HG03108 (cell line): ENCODE data around the gene UGCG.
A peak's percentile ranks its signal among the peaks of the same experiment; 100 is the strongest.
"Not testable (repeated sequence)": the region's sequence is repeated elsewhere in the genome, so short reads cannot be mapped to it uniquely, and the experiment has no call there.

Experiments
- ATAC-seq: cut with Tn5 transposase; IDR thresholded peaks from one replicate; pipeline ENCODE4 v1.9.1; 2021; ENCODE audit warnings: moderate library complexity; ENCODE audit not compliant: unreplicated experiment

Gene UGCG

DNA sequence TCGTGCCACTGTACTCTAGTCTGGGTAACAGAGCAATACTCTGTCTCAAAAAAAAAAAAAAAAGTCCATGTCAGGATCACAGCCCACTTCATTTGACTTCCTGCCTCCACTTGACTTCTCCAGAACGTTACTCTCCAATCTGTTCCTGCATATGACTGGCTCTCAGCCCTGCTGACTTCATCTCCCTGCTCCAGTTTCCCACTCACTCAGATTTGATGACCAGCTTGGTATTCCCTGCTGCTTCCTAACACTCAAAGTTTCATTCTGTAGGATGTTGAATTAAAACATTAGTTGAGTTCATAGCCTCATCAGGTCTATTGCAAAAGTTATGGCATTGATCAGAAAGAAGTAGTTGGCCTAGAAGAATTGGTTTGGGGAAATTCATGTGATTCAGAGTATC, 52.3 kb downstream of the UGCG start:
- no peak for ATAC-seq

DNA sequence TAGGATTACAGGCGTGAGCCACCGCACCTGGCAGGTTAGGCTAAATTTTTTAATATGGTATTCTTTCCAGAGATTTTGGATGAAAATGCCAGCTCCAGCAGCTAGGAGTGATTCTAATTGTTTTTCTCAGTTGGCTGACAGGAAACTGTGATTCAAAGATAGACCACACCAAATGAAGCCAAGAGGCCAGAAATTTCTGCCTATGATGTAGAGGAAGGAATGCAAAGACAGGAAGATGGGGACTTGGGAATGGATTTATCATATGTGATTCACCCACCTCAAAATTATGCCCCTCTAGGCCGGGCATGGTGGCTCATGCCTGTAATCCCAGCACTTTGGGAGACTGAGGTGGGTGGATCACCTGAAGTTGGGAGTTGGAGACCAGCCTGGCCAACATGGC, 53.3 kb downstream of the UGCG start:
- ATAC-seq: no peak

DNA sequence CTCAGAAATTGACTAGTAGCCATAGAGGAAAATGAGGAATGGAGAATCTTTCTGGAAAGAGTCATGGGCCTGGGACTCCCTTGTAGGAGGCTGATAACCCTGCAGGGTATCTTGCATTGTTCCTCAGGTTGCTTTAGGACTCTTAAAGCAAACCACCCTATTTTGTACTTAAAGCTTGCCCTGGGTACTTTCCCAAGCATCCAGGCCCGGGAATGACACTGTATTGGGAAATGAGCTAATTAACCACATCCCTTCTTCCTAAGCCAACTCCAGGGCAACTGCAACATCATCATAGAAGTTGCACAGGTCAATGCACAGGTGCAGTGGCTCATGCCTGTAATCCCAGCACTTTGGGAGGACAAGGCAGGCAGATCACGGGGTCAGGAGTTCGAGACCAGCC, 55.9 kb downstream of the UGCG start:
- ATAC-seq: no peak

- ATAC-seq: no peak
Observed at GRCh38 chr9:111953444-111953843, 56.8 kb downstream of the UGCG start.

DNA sequence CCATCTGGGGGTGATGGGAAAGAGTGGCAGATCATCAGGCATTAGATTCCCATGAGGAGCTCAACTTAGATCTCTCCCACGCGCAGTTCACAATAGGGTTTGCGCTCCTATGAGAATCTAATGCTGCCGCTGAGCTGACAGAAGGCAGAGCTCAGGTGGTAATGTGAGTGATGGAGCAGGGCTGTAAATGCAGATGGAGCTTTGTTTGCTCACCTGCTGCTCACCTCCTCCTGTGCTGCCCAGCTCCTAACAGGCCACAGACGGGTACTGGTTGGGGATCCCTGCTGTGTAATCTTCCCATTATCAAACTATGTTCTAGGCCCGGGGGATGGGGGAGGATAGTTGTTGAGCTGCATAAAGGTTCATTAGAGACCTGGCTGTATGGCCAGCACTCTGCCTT, 58.4 kb downstream of the UGCG start:
- ATAC-seq: no peak

DNA sequence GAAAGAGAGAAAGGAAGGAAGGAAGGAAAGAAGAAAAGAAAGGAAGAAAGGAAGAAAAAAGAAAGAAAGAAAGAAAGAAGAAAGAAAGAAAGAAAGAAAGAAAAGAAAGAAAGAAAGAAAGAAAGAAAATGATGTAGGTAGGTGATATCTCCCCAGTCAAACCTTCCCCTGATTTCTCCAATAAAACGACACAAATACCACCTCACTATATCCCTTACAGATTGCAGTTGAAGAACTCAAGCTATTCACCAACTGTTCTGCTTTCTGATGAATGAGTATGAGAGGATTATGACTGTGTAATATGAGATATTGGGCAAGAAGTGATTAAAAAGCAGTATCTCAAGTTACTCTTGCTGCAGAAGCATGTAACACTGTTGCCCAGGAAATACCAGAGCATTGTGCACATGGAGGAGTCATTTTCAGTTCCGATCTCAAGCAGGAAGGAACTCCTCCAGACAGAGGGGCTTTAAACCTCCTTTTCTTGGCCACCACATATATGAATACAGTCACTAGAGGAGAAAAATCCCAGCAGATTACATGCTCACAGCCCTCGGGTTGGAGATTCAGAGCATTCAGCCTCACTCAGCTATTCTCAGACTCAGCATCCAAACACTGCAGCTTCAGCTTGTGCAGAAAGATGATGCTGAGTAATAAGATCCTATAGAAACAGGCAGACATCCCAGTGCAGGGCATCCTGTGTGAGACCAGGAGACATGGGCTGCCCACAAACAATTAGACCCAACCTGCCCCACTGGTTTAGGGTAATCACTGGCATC, 61.4 kb downstream of the UGCG start:
- ATAC-seq: no peak

- ATAC-seq: no peak
Observed at GRCh38 chr9:111959468-111960359, 63.1 kb downstream of the UGCG start.

- not testable (repeated sequence) for ATAC-seq
Observed at GRCh38 chr9:111960485-111960884, 63.9 kb downstream of the UGCG start.

GRCh38 chr9:111961009-111961408, 64.4 kb downstream of the UGCG start:
- no peak for ATAC-seq

- no peak for ATAC-seq
Observed at GRCh38 chr9:111961575-111961974, 65.0 kb downstream of the UGCG start.

DNA sequence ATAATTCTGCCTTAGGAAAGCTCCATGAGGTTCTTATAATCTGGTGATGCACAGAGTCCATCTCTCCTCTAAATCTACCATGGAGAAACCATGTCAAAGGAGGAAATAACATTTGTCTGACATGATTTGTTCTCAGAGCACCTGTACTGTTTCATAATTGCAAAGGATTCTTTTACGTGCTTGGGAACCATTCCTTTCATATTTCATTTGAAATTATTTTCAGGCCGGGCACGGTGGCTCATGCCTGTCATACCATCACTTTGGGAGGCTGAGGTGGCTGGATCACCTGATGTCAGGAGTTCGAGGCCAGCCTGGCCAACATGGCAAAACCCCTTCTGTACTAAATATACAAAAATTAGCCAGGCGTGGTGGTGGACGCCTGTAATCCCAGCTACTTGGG, 65.4 kb downstream of the UGCG start:
- ATAC-seq: no peak

DNA sequence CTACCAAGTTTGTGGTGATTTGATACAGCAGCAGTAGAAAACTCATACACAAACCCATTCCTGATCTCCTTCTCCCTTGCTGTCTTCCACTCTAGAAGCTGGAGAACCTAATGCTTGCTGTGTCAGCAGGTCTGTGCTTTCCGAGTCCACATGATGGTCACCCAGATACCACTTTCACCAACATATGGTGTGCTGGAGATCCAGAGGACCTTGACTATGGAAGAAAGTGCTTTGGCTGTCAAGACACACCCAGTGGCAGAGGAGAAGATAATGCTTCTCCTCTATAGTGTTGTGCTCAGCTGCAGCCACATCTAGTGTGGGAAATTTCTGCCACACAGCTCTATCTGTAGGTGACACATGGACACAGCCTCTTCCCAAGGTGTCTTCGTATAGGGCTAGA, 67.4 kb downstream of the UGCG start:
- no peak for ATAC-seq

DNA sequence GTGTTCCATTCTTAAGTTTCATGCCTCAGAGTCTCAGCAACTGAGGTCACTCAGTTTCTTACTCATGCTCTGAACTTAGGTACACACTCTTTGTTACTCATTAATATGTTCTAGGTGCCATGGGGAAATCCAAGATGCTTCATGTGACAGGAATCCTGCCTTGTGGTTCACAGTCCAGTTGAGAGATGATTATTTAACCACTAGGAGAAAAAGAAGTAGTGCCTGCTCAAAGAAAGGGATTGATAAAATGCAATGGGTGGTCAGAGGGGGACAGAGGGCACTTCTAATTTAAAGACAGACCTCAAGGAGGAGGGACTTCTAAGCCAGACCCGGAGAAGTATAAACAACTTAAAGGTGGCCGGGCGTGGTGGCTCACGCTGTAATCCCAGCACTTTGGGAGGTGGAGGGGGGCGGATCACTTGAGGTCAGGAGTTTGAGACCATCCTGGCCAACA, 69.0 kb downstream of the UGCG start:
- ATAC-seq: peak; percentile 73

DNA sequence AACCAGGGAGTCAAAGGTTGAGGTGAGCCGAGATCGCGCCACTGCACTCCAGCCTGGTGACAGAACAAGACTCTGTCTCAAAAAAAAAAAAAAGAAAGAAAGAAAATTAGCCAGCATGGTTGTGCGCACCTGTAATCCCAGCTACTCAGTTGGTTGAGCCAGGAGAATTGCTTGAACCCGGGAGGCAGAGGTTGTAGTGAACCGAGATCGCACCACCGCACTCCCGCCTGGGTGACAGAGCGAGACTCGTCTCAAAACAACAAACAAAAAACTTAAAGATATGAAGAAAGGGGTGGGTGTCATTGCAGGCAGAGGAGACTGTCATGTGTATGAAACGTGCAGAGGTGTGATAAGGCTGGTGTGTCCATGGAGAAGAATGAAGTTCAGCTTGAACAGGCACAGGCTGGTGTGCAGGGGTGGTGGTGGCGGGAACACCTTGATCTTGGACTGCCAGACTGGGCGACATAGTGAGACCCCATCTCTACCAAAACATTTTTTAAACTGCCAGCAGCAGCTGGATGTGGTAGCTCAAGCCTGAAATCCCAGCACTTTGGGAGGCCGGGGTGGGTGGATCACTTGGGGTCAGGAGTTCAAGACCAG, 69.6 kb downstream of the UGCG start:
- no peak for ATAC-seq

- no peak for ATAC-seq
Observed at GRCh38 chr9:111966861-111967291, 70.3 kb downstream of the UGCG start.

- no peak for ATAC-seq
Observed at GRCh38 chr9:111967621-111968020, 71.0 kb downstream of the UGCG start.

GRCh38 chr9:111969061-111969460, 72.4 kb downstream of the UGCG start:
- no peak for ATAC-seq

GRCh38 chr9:111969622-111970021, 73.0 kb downstream of the UGCG start:
- ATAC-seq: no peak

DNA sequence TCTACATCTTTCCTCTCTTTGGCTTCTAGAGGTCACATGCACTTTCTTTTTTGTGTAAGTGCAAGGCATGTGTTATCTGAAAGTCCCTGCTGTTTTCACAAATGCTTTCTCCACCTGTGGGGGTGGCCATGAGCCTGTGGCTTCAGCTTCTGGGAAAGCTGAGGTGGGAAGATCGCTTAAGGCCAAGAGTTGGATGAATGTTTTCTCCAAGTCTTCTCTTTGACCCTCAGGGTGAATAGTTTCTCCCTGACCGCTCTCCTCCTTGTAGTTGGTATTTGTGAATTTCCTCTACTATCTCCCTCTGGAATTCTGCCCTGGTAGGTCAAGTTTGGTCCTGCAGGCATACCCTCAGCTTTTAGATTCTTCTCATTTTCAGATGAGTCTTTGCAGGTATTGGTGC, 74.2 kb downstream of the UGCG start:
- no peak for ATAC-seq

- no peak for ATAC-seq
Observed at GRCh38 chr9:111974092-111974681, 77.6 kb downstream of the UGCG start.

DNA sequence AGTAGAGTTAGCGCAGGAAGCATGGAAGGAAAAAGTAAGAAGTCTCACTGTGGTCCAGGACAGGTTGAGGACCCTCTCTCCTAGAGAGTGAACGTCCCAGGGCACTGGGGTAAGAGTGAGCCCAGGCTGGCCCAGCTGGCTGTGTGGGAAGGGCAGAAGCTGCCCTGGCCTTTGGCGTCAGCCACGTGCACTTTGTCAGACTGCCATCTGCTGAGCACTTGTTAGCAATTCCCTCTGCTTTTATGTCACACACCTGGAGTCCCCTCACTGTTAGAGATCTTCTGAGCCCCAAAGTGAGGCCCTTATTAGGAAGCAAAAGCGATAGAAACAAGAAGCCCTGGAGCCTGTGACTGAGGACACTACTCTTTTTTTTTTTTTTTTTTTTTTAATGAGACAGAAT, 79.1 kb downstream of the UGCG start:
- no peak for ATAC-seq
